ENCODE data around the gene PARP4.
"Not testable (repeated sequence)": the region's sequence is repeated elsewhere in the genome, so short reads cannot be mapped to it uniquely, and the experiment has no call there.

Gene PARP4

DNA sequence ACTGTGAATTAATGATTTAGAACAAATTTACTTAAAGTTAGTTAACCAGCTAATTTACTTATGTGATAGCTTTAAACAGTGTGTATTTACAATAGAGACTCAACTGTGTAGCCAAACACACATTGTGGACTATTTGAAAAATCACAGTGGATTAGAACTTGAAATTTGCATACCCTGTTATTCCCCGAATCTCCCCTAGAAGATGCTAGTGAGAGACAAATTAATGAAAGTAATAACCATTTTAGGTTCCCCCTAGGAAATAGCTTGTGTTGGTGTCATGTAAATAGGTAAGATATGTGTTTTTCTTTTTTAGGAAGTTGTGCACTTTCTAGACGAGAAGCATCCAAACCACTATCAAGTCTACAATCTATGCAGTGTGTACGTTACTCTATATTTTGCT lies 104.7 kb downstream of the PARP4 start:
- no peak overlapping the region for H3K4me3 ChIP-seq (ENCODE audit: low read length)
- TF ChIP-seq, protein P1, sequence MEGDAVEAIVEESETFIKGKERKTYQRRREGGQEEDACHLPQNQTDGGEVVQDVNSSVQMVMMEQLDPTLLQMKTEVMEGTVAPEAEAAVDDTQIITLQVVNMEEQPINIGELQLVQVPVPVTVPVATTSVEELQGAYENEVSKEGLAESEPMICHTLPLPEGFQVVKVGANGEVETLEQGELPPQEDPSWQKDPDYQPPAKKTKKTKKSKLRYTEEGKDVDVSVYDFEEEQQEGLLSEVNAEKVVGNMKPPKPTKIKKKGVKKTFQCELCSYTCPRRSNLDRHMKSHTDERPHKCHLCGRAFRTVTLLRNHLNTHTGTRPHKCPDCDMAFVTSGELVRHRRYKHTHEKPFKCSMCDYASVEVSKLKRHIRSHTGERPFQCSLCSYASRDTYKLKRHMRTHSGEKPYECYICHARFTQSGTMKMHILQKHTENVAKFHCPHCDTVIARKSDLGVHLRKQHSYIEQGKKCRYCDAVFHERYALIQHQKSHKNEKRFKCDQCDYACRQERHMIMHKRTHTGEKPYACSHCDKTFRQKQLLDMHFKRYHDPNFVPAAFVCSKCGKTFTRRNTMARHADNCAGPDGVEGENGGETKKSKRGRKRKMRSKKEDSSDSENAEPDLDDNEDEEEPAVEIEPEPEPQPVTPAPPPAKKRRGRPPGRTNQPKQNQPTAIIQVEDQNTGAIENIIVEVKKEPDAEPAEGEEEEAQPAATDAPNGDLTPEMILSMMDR (IDR thresholded peaks at IDR 0.05; ENCODE audit: insufficient read depth, low read depth, low read length, missing control alignments) = no peak
- no peak for DNase-seq (ENCODE audit: low read depth)

GRCh38 chr13:24406524-24406923 lies 106.1 kb downstream of the PARP4 start:
- no peak for DNase-seq (ENCODE audit: low read depth)

DNA sequence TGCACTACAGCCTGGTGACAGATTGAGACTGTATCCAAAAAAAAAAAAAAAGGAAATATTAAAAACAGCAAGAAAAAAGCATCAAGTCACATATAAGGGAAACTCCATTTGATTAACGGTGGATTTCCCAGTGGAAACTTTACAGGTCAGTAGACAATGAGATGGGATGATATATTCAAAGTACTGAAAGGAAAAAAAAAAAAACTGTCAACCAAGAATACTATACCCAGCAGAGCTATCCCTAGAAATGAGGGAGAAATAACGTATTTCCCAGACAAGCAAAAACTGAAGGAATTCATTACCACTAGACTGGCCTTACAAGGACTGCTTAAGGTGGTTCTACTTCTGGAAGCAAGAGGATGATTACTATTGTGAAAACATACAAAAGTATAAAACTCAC lies 115.8 kb downstream of the PARP4 start:
- TF ChIP-seq, protein P1 (IDR thresholded peaks at IDR 0.05; ENCODE audit: insufficient read depth, low read depth, low read length, missing control alignments) = no peak
- no peak overlapping the region for H3K4me3 ChIP-seq (ENCODE audit: low read length)
- DNase-seq (ENCODE audit: low read depth) = no peak

More at GRCh38 chr13:24406524-24406923, 106.1 kb downstream of the PARP4 start:
- no peak overlapping the region for H3K4me3 ChIP-seq (ENCODE audit: low read length)
- TF ChIP-seq, protein P1 (IDR thresholded peaks at IDR 0.05; ENCODE audit: insufficient read depth, low read depth, low read length, missing control alignments) = no peak

DNA sequence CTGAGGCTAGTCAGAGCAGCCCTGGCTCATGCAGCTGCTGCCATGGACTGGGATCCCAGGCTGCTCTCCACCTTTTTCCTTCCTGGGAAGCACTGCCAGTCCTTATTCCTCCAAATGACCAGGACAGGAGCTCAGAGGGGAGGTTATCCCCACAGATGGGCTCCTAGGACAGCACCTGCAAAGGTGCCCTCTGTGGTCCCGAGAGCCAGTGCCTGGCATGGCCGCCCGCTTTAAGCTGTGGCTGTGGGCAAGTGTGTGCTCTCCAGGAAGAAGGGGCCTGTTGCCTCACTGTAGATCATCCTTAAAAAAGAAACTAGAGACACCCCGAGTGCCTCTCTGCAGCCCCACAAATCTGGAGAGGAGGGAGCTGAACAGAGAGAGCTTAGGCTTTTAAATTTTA lies 119.6 kb downstream of the PARP4 start:
- DNase-seq (ENCODE audit: low read depth) = no peak
- TF ChIP-seq, protein P1 (IDR thresholded peaks at IDR 0.05; ENCODE audit: insufficient read depth, low read depth, low read length, missing control alignments) = no peak
- H3K4me3 ChIP-seq (ENCODE audit: low read length) = no peak overlapping the region

DNA sequence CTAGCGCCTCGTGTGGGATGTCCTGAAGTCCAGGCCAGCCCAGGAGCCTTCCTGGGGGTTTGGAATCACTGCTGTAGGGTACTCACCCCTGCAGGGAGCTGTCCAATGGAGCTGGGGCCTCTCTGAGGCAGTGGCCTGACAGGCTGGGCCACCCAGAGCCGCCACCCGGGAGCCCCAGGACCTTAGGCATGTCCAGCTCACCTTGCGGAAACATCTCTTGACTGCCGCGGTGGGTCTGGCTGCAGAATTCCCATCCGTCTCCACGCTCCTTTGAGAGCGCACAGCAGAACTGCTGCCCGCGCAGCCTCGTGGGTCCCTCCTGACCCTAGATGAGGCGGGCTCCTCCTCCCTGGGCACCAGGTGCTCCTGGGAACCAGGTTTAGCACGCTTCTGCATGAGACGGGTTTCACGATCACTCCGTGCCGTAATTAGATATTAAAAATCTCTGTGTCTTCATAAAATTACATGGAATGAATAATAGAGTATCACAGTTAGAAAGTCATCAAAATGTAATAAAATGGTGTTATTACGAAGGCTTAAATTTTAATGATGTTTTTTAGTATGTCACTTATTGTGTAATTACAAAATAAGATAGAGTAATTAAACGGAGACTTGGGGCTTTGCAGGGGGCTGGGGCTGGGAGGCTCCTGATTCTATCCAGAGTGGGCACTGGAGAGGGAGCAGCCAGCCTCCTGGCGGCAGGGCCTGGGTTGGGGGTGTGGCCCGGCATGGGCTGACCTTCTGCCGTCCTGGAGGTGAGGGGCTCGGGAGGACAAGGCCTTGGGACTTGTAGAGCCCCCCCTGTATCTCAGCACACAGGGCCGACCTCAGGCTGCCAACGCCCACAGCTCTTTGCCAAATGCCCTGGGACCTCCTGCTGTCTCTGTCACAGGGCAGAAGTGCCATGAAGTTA lies 120.6 kb downstream of the PARP4 start:
- not testable (repeated sequence) for DNase-seq (ENCODE audit: low read depth); H3K4me3 ChIP-seq (ENCODE audit: low read length)

GRCh38 chr13:24390795-24391194 lies 121.8 kb downstream of the PARP4 start:
- H3K4me3 ChIP-seq (ENCODE audit: low read length); DNase-seq (ENCODE audit: low read depth): not testable (repeated sequence)

- no peak overlapping the region for H3K4me3 ChIP-seq (ENCODE audit: low read length)
- TF ChIP-seq, protein P1 (IDR thresholded peaks at IDR 0.05; ENCODE audit: insufficient read depth, low read depth, low read length, missing control alignments) = no peak
- no peak for DNase-seq (ENCODE audit: low read depth)
Measured at GRCh38 chr13:24389506-24389905, 123.1 kb downstream of the PARP4 start.

DNA sequence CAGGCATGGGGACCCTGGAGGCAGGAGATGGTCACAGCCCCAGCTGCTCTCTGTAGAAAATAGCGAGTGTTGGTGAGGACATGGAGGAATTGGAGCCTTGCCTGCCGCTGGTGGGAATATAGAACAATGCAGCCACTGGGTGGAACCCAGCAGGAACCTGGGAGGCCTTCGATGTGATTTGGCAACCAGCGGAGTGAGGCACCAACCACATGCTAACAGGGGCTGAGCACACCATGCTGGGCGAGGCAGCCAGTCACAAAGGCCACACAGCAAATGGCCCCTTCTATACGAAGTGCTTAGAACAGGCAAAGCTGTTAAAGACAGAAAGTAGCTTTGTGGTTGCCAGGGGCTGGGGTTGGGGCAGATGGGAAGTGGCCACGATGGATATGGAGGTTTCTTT lies 123.8 kb downstream of the PARP4 start:
- H3K4me3 ChIP-seq (ENCODE audit: low read length); DNase-seq (ENCODE audit: low read depth): not testable (repeated sequence)

Measured in epithelial cell of esophagus (primary cell).